HG03066 (cell line): ENCODE measurements around the gene FAM24B.
"Not testable (repeated sequence)": the region's sequence is repeated elsewhere in the genome, so short reads cannot be mapped to it uniquely, and the experiment has no call there.

ENCODE experiments used
- ATAC-seq: cut with Tn5 transposase; IDR thresholded peaks from one replicate; pipeline ENCODE4 v1.9.1; 2021; ENCODE audit warnings: low read depth; ENCODE audit not compliant: unreplicated experiment

Gene FAM24B

DNA sequence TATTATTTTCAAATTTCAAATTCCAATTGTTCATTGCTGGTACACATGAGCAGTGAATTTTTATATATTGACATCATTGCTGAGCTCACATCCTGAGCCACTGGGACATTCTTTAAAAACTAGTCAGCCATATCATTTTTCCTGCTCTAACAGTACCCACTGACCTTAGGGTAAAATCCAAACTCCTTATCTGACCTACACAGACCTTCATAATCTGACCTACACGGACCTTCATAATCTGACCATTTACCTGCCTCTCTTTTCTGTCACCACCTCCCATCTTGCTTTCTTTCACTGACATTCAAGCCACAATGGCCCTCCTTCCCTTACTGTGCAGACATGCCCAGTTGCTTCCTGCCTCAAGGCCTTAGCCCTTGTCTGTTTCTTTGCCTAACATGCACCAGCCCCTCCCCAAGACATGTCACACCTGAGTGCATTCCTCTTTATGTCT lies 17.6 kb downstream of the FAM24B start:
- ATAC-seq: no peak

- ATAC-seq: no peak
These were observed 19.9 kb downstream of the FAM24B start for GRCh38 chr10:122859527-122859926.

DNA sequence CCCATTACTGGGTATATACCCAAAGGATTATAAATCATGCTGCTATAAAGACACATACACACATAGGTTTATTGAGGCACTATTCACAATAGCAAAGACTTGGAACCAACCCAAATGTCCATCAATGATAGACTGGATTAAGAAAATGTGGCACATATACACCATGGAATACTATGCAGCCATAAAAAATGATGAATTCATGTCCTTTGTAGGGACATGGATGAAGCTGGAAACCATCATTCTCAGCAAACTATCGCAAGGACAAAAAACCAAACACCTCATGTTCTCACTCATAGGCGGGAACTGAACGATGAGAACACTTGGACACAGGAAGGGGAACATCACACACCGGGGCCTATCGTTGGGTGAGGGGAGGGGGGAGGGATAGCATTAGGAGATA lies 21.3 kb downstream of the FAM24B start:
- not testable (repeated sequence) for ATAC-seq

GRCh38 chr10:122856902-122857301 lies 22.5 kb downstream of the FAM24B start:
- no peak for ATAC-seq

DNA sequence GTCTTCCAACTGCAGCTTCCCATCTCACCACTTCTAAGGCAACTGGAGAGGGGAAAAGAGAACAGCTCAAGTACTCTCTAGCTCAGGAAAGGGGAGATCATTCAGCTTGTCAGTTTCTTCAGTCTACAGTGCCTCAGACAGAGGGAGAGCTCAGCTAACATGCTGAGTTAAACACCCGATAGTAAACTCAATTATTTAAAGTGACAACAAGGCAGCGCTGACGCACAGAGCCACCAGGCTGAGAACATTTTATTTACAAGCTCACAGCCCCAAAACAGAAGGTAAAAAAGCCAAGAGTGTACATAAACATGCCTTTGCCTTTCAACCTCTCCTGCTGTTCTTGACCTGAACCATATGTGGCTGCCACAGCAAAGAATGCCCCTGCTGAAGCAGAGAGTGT lies 23.6 kb downstream of the FAM24B start:
- no peak for ATAC-seq

DNA sequence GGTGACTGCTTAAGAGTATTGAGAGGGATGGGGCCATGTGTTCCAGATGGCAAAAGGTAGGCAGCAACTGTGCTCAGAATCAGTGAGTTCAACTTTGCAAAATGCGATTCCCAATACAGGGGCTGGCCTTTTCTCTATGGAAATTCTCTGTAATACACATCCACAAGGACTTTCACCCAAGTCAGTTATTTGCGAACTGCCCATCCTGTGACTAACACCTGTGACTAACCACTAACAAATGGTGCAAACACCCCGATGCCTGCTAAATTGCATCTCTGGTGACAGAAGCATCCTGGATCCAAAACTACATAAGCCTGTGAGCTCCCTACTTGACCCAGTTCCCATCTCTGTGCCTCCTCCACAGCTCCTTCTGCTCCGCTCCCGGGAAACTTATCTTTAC lies 24.7 kb downstream of the FAM24B start:
- no peak for ATAC-seq

GRCh38 chr10:122853665-122854313 lies 25.6 kb downstream of the FAM24B start:
- ATAC-seq: no peak

GRCh38 chr10:122852261-122852660 lies 27.1 kb downstream of the FAM24B start:
- ATAC-seq: no peak

- ATAC-seq: no peak
These were observed 28.4 kb downstream of the FAM24B start for GRCh38 chr10:122850705-122851640.

GRCh38 chr10:122849900-122850605 lies 29.3 kb downstream of the FAM24B start:
- no peak for ATAC-seq

DNA sequence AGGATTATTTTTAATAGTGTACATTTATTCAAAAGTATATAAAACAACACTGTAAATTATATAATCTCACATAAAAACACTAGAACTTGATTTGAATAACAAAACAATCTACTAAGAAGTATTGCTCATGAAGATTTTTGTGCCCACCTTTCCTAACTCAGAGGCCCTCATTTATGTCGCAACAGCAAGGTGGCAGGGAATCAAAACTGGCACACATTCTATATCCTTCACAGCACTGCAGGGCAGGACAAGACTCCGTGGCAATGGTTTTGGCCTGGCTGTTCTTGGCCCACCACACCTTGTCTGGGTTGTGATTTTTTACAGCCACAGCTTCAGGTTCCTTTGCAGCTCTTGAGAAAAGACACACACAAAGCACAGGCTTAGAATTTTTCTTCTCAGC lies 30.3 kb downstream of the FAM24B start:
- no peak for ATAC-seq

DNA sequence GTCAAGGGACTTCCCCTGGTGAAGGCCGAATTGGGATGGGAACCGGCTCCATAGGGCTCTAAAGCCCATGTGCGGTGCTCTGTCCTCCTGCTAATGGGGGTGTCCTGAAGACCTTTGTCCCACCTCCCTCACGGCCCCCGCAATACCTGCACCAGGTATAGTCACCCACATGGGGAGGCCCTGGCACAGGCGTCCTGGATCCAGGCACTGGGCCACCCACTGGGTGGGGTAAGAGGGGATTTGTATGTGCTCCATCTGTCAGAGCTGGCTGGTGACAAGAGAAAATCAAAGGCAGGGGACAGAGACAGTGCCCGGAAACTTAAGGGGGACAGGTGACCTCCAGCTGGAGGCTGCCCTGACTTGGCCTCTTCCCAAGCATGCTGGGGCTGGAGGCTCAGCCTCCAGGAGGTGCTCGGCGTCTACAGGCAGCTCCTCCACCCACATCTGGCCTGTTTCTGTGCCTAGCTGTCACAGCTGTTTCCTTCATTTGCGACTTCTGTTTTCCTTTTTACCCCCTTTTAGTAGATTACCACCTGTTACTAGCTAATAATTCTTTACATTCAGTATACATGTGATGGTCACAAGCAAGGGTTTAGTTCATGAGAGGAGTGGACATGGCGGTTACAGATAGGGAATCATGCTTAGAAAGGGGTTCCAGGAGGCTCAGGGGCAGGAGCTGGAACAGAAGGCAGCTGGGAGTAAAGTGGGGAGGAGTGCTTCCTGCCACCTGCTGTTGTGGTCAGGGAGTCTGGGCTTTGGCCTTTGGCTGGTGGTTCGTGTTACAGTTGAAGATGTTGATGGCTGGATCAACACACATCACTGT lies 31.4 kb downstream of the FAM24B start:
- no peak for ATAC-seq

- no peak for ATAC-seq
These were observed 33.5 kb downstream of the FAM24B start, which contains the start of gene CUZD1 for GRCh38 chr10:122845783-122846332. Gene CUZD1 (minus strand): TSS chr10:122845857. CDS start chr10:122845843, 14 bp downstream.

- ATAC-seq: no peak
These were observed 35.2 kb downstream of the FAM24B start for GRCh38 chr10:122844146-122844545.

DNA sequence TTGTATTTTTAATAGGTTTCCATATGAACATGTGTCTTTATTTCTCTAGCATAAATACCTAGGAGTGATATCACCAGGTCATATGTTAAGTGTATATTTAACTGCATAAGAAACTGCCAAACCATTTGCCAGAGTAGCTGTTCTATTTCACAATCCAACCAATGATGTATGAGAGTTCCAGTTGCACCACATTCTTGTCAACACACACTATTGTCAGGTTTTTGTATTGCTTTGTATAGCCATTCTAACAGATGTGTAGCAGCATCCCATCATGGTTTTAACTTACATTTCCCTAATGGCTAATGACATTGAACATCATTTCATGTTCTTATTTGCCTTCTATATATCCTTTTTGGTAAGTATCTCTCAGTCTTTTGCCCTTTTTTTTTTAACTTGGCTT lies 37.8 kb downstream of the FAM24B start:
- ATAC-seq: no peak

DNA sequence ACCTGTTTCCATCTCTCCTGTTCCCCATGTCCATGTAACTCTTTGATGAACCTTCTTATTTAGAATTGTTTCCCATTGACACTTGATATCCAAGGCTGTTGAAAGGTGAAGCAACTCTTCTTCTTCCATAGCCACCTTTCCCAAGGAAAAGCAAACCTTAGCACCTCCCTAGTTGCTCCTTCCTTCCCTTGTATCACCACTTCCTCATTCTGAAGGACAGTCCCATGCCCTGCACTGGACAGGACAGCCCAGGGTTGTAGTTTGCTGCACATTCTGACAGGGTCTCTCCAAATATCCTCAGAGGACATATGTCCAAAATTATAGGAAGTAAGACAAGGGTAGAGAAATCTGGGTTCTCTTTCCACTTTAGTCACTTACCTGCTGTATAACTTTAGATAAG lies 39.9 kb downstream of the FAM24B start:
- ATAC-seq: no peak

- no peak for ATAC-seq
These were observed 40.5 kb downstream of the FAM24B start for GRCh38 chr10:122838880-122839279.

DNA sequence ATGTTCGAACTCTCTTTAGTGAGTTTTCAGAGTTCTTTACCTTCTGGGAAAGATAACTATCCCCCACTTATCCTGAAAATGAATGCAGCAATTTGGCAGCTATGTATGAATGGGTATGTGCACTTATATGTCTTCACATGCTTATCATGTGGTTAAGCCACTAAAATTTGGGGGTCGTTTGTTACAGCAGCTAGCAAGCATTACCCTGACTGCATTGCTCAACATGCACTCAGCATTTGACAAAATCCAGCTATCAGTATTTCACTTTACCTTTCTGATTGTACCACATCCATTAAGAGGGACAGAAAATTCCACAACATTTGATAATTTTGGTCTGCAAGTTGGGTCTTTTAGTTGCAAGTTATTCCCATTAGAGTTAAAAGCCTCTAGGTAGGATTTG lies 43.5 kb downstream of the FAM24B start:
- ATAC-seq: no peak

GRCh38 chr10:122830965-122831353 lies 48.4 kb downstream of the FAM24B start:
- no peak for ATAC-seq
